H9 (cell line): ENCODE data around the gene RIMBP2. TPM values are rescaled to one million over a fixed set of nuclear protein-coding genes. Genes with fewer than 3 reads are reported as not detected.

Experiments
- DNase-seq: peaks from one replicate; pipeline ENCODE4 v3.0.0-alpha.2; 2017
- H2AFZ ChIP-seq: one replicate; pipeline ENCODE4 v1.6.1; 2013; ENCODE audit warnings: mild to moderate bottlenecking, low read length, control low read depth, moderate library complexity
- H2AK5ac ChIP-seq: 2 replicates; pipeline ENCODE4 v1.6.1; 2013; ENCODE audit warnings: low read length, control low read depth, mixed read lengths; ENCODE audit not compliant: insufficient read length
- H2BK120ac ChIP-seq: one replicate; pipeline ENCODE4 v1.6.1; 2013; ENCODE audit warnings: low read depth, mild to moderate bottlenecking, low read length, control low read depth, inconsistent platforms; ENCODE audit not compliant: poor library complexity, severe bottlenecking
- H2BK12ac ChIP-seq: 2 replicates; pipeline ENCODE4 v1.6.1; 2013; ENCODE audit warnings: low read length, control low read depth, mixed read lengths, low read depth; ENCODE audit not compliant: insufficient read length
- H2BK15ac ChIP-seq: 2 replicates; pipeline ENCODE4 v1.6.1; 2013; ENCODE audit warnings: low read depth, low read length, control low read depth
- H2BK20ac ChIP-seq: one replicate; pipeline ENCODE4 v1.6.1; 2013; ENCODE audit warnings: low read depth, mild to moderate bottlenecking, low read length, control low read depth, inconsistent platforms; ENCODE audit not compliant: poor library complexity, severe bottlenecking
- H2BK5ac ChIP-seq: 2 replicates; pipeline ENCODE4 v1.6.1; 2013; ENCODE audit warnings: low read length, control low read depth, mixed read lengths; ENCODE audit not compliant: insufficient read length
- H3K14ac ChIP-seq: 2 replicates; pipeline ENCODE4 v1.6.1; 2013; ENCODE audit warnings: low read length, control low read depth; ENCODE audit not compliant: insufficient read depth
- H3K18ac ChIP-seq: 2 replicates; pipeline ENCODE4 v1.6.1; 2013; ENCODE audit warnings: low read depth, mild to moderate bottlenecking, mixed read lengths, low read length, control low read depth; ENCODE audit not compliant: insufficient read length
- H3K23ac ChIP-seq: 2 replicates; pipeline ENCODE4 v1.6.1; 2013; ENCODE audit warnings: low read length, control low read depth, mixed read lengths, low read depth; ENCODE audit not compliant: insufficient read length
- H3K23me2 ChIP-seq: 2 replicates; pipeline ENCODE4 v1.6.1; 2013; ENCODE audit warnings: low read depth, mild to moderate bottlenecking, mixed read lengths, low read length, control low read depth; ENCODE audit not compliant: insufficient read length, poor library complexity, severe bottlenecking
- H3K27ac ChIP-seq: 2 replicates; pipeline ENCODE4 v1.5.1; 2013; ENCODE audit warnings: low read length, control low read depth, mixed read lengths, low read depth; ENCODE audit not compliant: insufficient read length
- H3K27me3 ChIP-seq: 2 replicates; pipeline ENCODE4 v1.6.1; 2013; ENCODE audit warnings: low read length, control low read depth, inconsistent platforms; ENCODE audit not compliant: insufficient read depth
- H3K4ac ChIP-seq: 2 replicates; pipeline ENCODE4 v1.6.1; 2013; ENCODE audit warnings: low read depth, mild to moderate bottlenecking, control low read depth, inconsistent platforms, low read length, moderate library complexity
- H3K4me1 ChIP-seq: 2 replicates; pipeline ENCODE4 v1.6.1; 2013; ENCODE audit warnings: low read length, control low read depth, inconsistent platforms; ENCODE audit not compliant: insufficient read depth
- H3K4me2 ChIP-seq: 2 replicates; pipeline ENCODE4 v1.6.1; 2013; ENCODE audit warnings: low read length, control low read depth, mixed read lengths; ENCODE audit not compliant: insufficient read length, insufficient read depth
- H3K56ac ChIP-seq: 2 replicates; pipeline ENCODE4 v1.6.1; 2013; ENCODE audit warnings: low read depth, mild to moderate bottlenecking, mixed read lengths, low read length, control low read depth; ENCODE audit not compliant: insufficient read length
- H3K79me1 ChIP-seq: 2 replicates; pipeline ENCODE4 v1.6.1; 2013; ENCODE audit warnings: low read depth, mild to moderate bottlenecking, moderate library complexity, low read length, control low read depth, inconsistent platforms; ENCODE audit not compliant: insufficient read depth, poor library complexity, severe bottlenecking
- H3K79me2 ChIP-seq: 2 replicates; pipeline ENCODE4 v1.6.1; 2013; ENCODE audit warnings: low read length, control low read depth, inconsistent platforms; ENCODE audit not compliant: insufficient read depth
- H3K9ac ChIP-seq: 2 replicates; pipeline ENCODE4 v1.6.1; 2013; ENCODE audit warnings: low read length, control low read depth, mixed read lengths; ENCODE audit not compliant: insufficient read length; ENCODE audit errors: extremely low read depth
- H3K9me3 ChIP-seq: one replicate; pipeline ENCODE4 v1.6.1; 2013; ENCODE audit warnings: low read depth, low read length, inconsistent platforms; ENCODE audit not compliant: control insufficient read depth
- H3T11ph ChIP-seq: one replicate; pipeline ENCODE4 v1.6.1; 2013; ENCODE audit warnings: mild to moderate bottlenecking, low read length, control low read depth, inconsistent platforms
- H4K20me1 ChIP-seq: one replicate; pipeline ENCODE4 v1.6.1; 2013; ENCODE audit not compliant: control insufficient read depth, insufficient read length, insufficient read depth
- H4K5ac ChIP-seq: 2 replicates; pipeline ENCODE4 v1.6.1; 2013; ENCODE audit warnings: low read depth, mild to moderate bottlenecking, mixed read lengths, low read length, control low read depth; ENCODE audit not compliant: insufficient read length
- H4K8ac ChIP-seq: replicated peaks from 2 replicates; pipeline ENCODE4 v1.6.1; 2013; ENCODE audit warnings: low read length, control low read depth, mixed read lengths, low read depth; ENCODE audit not compliant: insufficient read length
- H4K91ac ChIP-seq: 2 replicates; pipeline ENCODE4 v1.6.1; 2013; ENCODE audit warnings: low read depth, mild to moderate bottlenecking, moderate library complexity, mixed read lengths, low read length, control low read depth; ENCODE audit not compliant: insufficient read length
- H3K27ac Mint-ChIP-seq, 3 experiments: 2 replicates in 2 of 3; 3 replicates in 1 of 3; pipeline ENCODE4 v1.8.0; 2020 to 2021; ENCODE audit warnings: mixed read lengths in 3 of 3, mild to moderate bottlenecking in 1 of 3, moderate library complexity in 1 of 3
- H3K27me3 Mint-ChIP-seq: 2 replicates; pipeline ENCODE4 v1.8.0; 2021; ENCODE audit warnings: low read depth, mild to moderate bottlenecking, moderate library complexity, mixed read lengths
- H3K36me3 Mint-ChIP-seq, 3 experiments: 2 replicates in 2 of 3; 3 replicates in 1 of 3; pipeline ENCODE4 v1.8.0; 2020 to 2021; ENCODE audit warnings: low read depth in 3 of 3, mixed read lengths in 3 of 3; ENCODE audit not compliant: insufficient read depth in 1 of 3
- H3K4me1 Mint-ChIP-seq, 2 experiments: 2 replicates each; pipeline ENCODE4 v1.8.0; 2020; ENCODE audit warnings: mixed read lengths in 2 of 2
- H3K4me3 Mint-ChIP-seq, 2 experiments: 2 replicates in 1 of 2; 3 replicates in 1 of 2; pipeline ENCODE4 v1.8.0; 2020 to 2021; ENCODE audit warnings: mild to moderate bottlenecking in 2 of 2, mixed read lengths in 2 of 2, moderate library complexity in 1 of 2
- H3K9me3 Mint-ChIP-seq, 2 experiments: 2 replicates in 1 of 2; 3 replicates in 1 of 2; pipeline ENCODE4 v1.8.0; 2020; ENCODE audit warnings: mild to moderate bottlenecking in 2 of 2, mixed read lengths in 2 of 2, moderate library complexity in 1 of 2
- CTCF ChIP-seq: fragments of 200-600 bp; sonication (generic); conservative IDR thresholded peaks from 3 replicates; pipeline ENCODE4 v1.8.0; 2021; ENCODE audit warnings: antibody characterized with exemption, mild to moderate bottlenecking
- WGBS: extraction: QIAGEN DNeasy Blood & Tissue Kit; methylation state at CpG from one replicate; pipeline ENCODE4 v1.1.7; 2013; ENCODE audit warnings: missing lambda C conversion rate, low lambda C conversion rate, mixed read lengths; ENCODE audit not compliant: insufficient read length; ENCODE audit errors: extremely low coverage; 5-methylcytosine and 5-hydroxymethylcytosine counted together
- total RNA-seq: library from RNA; stranded (reverse); gene quantifications from 2 replicates; pipeline ENCODE4 v1.2.1, GENCODE V29; 2021

Gene RIMBP2
- total RNA-seq, 1 experiment from 2014 or later, result 0.70 TPM

GRCh38 chr12:130645751-130646150 lies 70.3 kb downstream of the RIMBP2 start:
- H3K23me2 ChIP-seq, result no peaks in the 10 kb centered on the region
- no peak overlapping the region for H4K8ac ChIP-seq
- H2BK5ac ChIP-seq, result no peak overlapping the region
- peaks cover 0 to 3% of the 10 kb centered on the region in 2 experiments; a peak in 2 of 5 replicates for H3K9me3 Mint-ChIP-seq
- H3K79me1 ChIP-seq, result no peaks in the 10 kb centered on the region
- no peak overlapping the region for H3K18ac ChIP-seq
- DNase-seq, result no peak
- no peak overlapping the region for H2BK15ac ChIP-seq
- no peaks in the 10 kb centered on the region for H3K27me3 ChIP-seq
- H3K4me2 ChIP-seq, result no peak overlapping the region
- no peak overlapping the region for H2BK120ac ChIP-seq
- TF ChIP-seq CTCF, result no peak
- no peak overlapping the region for H3K27ac Mint-ChIP-seq
- H3K27me3 Mint-ChIP-seq, result peaks cover 19% of the 10 kb centered on the region
- H3K9ac ChIP-seq, result no peak overlapping the region
- no peak overlapping the region for H3K23ac ChIP-seq
- no peak overlapping the region for H2BK20ac ChIP-seq
- no CpG with 5 or more reads among the region's 2 CpGs for WGBS
- peaks cover 5 to 8% of the 10 kb centered on the region in 2 experiments for H3K4me1 Mint-ChIP-seq
- no peak overlapping the region for H3K27ac ChIP-seq
- no peaks in the 10 kb centered on the region for H3K79me2 ChIP-seq
- H4K20me1 ChIP-seq, result no peaks in the 10 kb centered on the region
- no peak overlapping the region for H3K4me3 Mint-ChIP-seq
- H2BK12ac ChIP-seq, result no peak overlapping the region
- no peak overlapping the region for H2AFZ ChIP-seq
- no peak overlapping the region for H3K4ac ChIP-seq
- H3K14ac ChIP-seq, result no peak overlapping the region
- 0 out of 7 replicates have a peak, but pooled peaks cover 0 to 1% (median 0%) of the 10 kb centered on the region in 3 experiments for H3K36me3 Mint-ChIP-seq
- H3T11ph ChIP-seq, result no peak overlapping the region
- H2AK5ac ChIP-seq, result no peak overlapping the region
- H4K91ac ChIP-seq, result no peak overlapping the region
- H3K4me1 ChIP-seq, result no peaks in the 10 kb centered on the region
- no peak overlapping the region for H3K56ac ChIP-seq
- H4K5ac ChIP-seq, result no peak overlapping the region
- H3K9me3 ChIP-seq, result no peaks in the 10 kb centered on the region
